Astrocyte (in vitro differentiated cells and primary cell): Measurements from ENCODE around the gene METTL8.

Source experiments
- CTCF ChIP-seq: IDR thresholded peaks from 2 replicates; pipeline ENCODE4 v1.5.1; 2011; ENCODE audit warnings: low read depth, mild to moderate bottlenecking, inconsistent platforms, low read length, moderate library complexity; ENCODE audit not compliant: insufficient read depth
- EZH2 ChIP-seq: IDR thresholded peaks from 2 replicates; pipeline ENCODE4 v1.6.1; 2012; ENCODE audit warnings: mild to moderate bottlenecking, low read length, inconsistent platforms; ENCODE audit not compliant: insufficient read depth

DNA sequence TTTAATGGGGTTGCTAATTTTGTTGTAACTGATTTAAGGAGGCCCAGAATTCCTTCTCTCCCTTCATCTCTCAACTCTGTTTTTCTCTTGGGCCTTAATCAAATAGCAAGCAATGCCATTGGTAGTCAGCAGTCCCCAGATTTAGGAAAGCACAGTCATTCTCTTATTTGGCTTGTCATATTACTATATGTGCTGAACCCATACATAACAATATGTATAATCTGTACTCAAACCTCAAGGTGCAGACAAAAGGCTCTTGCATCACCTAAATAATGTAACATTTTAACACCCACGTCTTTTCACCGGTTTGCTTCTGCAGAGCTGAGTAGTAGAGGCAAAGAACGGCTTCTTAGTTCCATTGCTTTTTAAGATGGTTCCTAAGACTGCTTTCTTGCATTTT lies 33.4 kb downstream of the METTL8 start:
- TF ChIP-seq CTCF (no peak), EZH2 (no peak)
